ENCODE data around the gene CEP85.

Gene CEP85

GRCh38 chr1:26277719-26278118 is 43.7 kb downstream of the CEP85 start:
- no peak for DNase-seq (ENCODE audit: low read depth in 2 of 2)

GRCh38 chr1:26278303-26278702 is 44.3 kb downstream of the CEP85 start:
- DNase-seq (ENCODE audit: low read depth in 2 of 2) = no peak

GRCh38 chr1:26278724-26279455 is 44.9 kb downstream of the CEP85 start:
- DNase-seq (ENCODE audit: low read depth in 2 of 2) = no peak

- peak; percentile 52 to 60 for DNase-seq (ENCODE audit: low read depth in 2 of 2)
These were observed 45.7 kb downstream of the CEP85 start, which contains the start of gene SH3BGRL3 for GRCh38 chr1:26279456-26280332. SH3BGRL3 (plus strand) TSS chr1:26280086; CDS start chr1:26280156, 70 bp downstream.

GRCh38 chr1:26280333-26281042 is 46.5 kb downstream of the CEP85 start:
- no peak for DNase-seq (ENCODE audit: low read depth in 2 of 2)

GRCh38 chr1:26281091-26281958 is 47.3 kb downstream of the CEP85 start:
- no peak for DNase-seq (ENCODE audit: low read depth in 2 of 2)

- peak in 1 of 2 experiments; percentile 38 for DNase-seq (ENCODE audit: low read depth in 2 of 2)
These were observed 48.0 kb downstream of the CEP85 start for GRCh38 chr1:26281971-26282370.

GRCh38 chr1:26282401-26282918 is 48.5 kb downstream of the CEP85 start:
- no peak for DNase-seq (ENCODE audit: low read depth in 2 of 2)

GRCh38 chr1:26283279-26283853 is 49.4 kb downstream of the CEP85 start:
- no peak for DNase-seq (ENCODE audit: low read depth in 2 of 2)

GRCh38 chr1:26283871-26284596 is 50.0 kb downstream of the CEP85 start:
- DNase-seq (ENCODE audit: low read depth in 2 of 2) = no peak

GRCh38 chr1:26284597-26285347 is 50.8 kb downstream of the CEP85 start:
- DNase-seq (ENCODE audit: low read depth in 2 of 2) = peak; percentile 57 to 58

- DNase-seq (ENCODE audit: low read depth in 2 of 2) = no peak
These were observed 51.5 kb downstream of the CEP85 start for GRCh38 chr1:26285366-26286063.

GRCh38 chr1:26286064-26286416 is 52.0 kb downstream of the CEP85 start:
- no peak for DNase-seq (ENCODE audit: low read depth in 2 of 2)

GRCh38 chr1:26287033-26287711 is 53.2 kb downstream of the CEP85 start:
- no peak for DNase-seq (ENCODE audit: low read depth in 2 of 2)

- DNase-seq (ENCODE audit: low read depth in 2 of 2) = no peak
These were observed 53.8 kb downstream of the CEP85 start for GRCh38 chr1:26287811-26288210.

- DNase-seq (ENCODE audit: low read depth in 2 of 2) = no peak
These were observed 54.4 kb downstream of the CEP85 start for GRCh38 chr1:26288311-26288941.
